SK-N-SH (cell line): ENCODE measurements around the gene ABCC5.

Source experiments
- CTCF ChIP-seq: fragments of 200-600 bp; sonication (generic); IDR thresholded peaks from 2 replicates; pipeline ENCODE4 v1.6.1; 2017; ENCODE audit warnings: antibody characterized with exemption, mild to moderate bottlenecking, moderate library complexity
- EZH2phosphoT487 ChIP-seq: fragments of 200-600 bp; sonication (generic); IDR thresholded peaks from 2 replicates; pipeline ENCODE4 v1.6.1; 2017; ENCODE audit warnings: low read depth, mixed run types, mild to moderate bottlenecking, antibody characterized with exemption, moderate library complexity, borderline replicate concordance
- FOXM1 ChIP-seq: IDR thresholded peaks from 2 replicates; pipeline ENCODE4 v1.4.0; 2012; ENCODE audit warnings: low read depth, mild to moderate bottlenecking
- GABPA ChIP-seq: IDR thresholded peaks from 2 replicates; pipeline ENCODE4 v1.4.0; 2012; ENCODE audit warnings: low read depth, mild to moderate bottlenecking
- MEF2A ChIP-seq: IDR thresholded peaks from 2 replicates; pipeline ENCODE4 v1.4.0; 2012; ENCODE audit warnings: low read depth, borderline replicate concordance
- POLR2AphosphoS5 ChIP-seq: IDR thresholded peaks from 2 replicates; pipeline ENCODE4 v1.6.1; 2012; ENCODE audit warnings: low read depth, low read length
- RAD21 ChIP-seq: IDR thresholded peaks from 2 replicates; pipeline ENCODE4 v1.6.1; 2012; ENCODE audit warnings: mild to moderate bottlenecking, low read length
- RXRA ChIP-seq: IDR thresholded peaks from 2 replicates; pipeline ENCODE4 v1.4.0; 2012; ENCODE audit warnings: low read depth, mild to moderate bottlenecking, borderline replicate concordance
- SMC3 ChIP-seq: IDR thresholded peaks from 2 replicates; pipeline ENCODE4 v1.6.1; 2012; ENCODE audit warnings: low read depth, low read length, improper control_type of control experiment
- TCF12 ChIP-seq: IDR thresholded peaks from 2 replicates; pipeline ENCODE4 v1.4.0; 2012
- YY1 ChIP-seq: IDR thresholded peaks from 2 replicates; pipeline ENCODE4 v1.4.0; 2012; ENCODE audit warnings: low read depth, mild to moderate bottlenecking
- ZBTB33 ChIP-seq: IDR thresholded peaks from 2 replicates; pipeline ENCODE4 v1.4.0; 2012; ENCODE audit warnings: low read depth, borderline replicate concordance
- TF ChIP-seq, protein P1 (sequence below): IDR thresholded peaks from 2 replicates; pipeline ENCODE4 v1.4.0; 2012; ENCODE audit warnings: low read depth

DNA sequence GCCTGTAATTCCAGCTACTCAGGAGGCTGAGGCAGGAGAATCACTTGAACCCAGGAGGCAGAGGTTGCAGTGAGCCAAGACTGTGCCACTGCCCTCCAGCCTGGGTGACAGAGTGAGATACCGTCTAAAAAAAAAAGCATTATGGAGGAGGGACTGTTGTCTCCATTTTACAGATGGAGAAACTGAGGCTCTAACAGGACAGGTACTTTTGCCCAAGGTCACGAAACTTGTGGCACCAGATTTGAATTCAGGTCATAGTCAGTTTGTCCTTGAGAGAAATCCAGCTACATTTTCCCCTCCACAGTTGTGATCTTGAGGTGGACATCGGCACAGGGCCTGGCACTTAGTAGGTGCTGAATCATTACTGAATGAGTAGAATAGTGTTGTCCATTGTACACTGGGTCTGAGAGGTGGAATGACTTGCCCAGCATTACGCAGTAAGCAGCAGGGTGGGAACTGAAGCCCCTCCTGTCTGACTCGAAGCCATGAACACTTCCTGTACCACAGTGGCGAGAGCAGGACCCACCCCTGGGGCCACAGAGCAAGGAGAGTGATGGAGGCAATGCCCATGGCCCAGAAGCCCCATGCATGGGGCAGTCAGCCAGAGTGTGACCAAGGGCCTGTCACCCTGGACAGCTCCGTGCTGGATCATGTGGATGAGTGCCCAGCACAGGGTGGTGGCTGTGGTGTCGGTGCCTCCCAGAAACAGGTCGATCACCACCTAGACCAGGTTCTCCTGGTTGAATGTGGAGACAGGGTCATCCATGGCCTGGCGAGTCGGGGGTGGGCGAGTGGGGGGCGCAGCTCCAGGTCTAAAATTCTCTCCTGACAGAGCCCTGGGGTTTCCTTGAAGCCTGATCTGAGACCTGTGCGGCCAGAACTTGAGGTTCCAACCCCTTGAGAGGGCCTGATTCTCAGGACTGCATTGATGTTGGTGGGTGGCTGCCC is 112.6 kb downstream of the ABCC5 start:
- no peak for TF ChIP-seq MEF2A
- no peak for TF ChIP-seq CTCF
- no peak for TF ChIP-seq FOXM1
- no peak for TF ChIP-seq GABPA
- no peak for TF ChIP-seq SMC3
- TF ChIP-seq RAD21: no peak
- no peak for TF ChIP-seq TCF12
- TF ChIP-seq, protein P1, sequence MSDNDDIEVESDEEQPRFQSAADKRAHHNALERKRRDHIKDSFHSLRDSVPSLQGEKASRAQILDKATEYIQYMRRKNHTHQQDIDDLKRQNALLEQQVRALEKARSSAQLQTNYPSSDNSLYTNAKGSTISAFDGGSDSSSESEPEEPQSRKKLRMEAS: no peak
- no peak for TF ChIP-seq RXRA
- no peak for TF ChIP-seq EZH2phosphoT487
- TF ChIP-seq POLR2AphosphoS5: no peak
- no peak for TF ChIP-seq ZBTB33
- TF ChIP-seq YY1: no peak
